GM19099 (cell line): ENCODE data around the gene KRTAP3-3.
"Not testable (repeated sequence)": the region's sequence is repeated elsewhere in the genome, so short reads cannot be mapped to it uniquely, and the experiment has no call there.

Experiments
- POLR2A ChIP-seq: IDR thresholded peaks from 3 replicates; pipeline ENCODE4 v1.6.1; 2011; ENCODE audit warnings: low read depth; ENCODE audit not compliant: insufficient read length; ENCODE audit errors: extremely low read depth

Gene KRTAP3-3

DNA sequence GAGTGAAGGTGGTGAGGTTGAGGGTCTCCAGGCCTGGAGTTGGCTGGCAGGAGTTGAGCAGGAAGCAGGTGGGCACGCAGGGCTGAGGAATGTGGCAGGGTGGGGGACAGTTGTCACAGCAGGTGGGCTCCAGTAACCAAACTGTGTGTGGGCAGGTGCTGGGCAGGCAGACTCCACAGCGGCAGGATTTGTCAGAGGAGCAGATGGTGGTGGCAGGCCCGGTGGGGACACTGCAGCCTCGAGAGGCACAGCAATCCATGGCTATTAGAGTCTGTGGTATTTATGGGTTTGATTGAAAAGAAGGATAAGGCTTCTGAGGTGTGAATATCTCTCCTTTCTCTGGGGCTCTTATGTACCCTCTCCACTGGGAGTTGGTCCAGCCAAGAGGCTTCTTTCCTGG is at the start of gene KRTAP3-3:
KRTAP3-3 (minus strand) TSS at position 326 of the 400 bp plus-strand sequence; CDS start at position 259, 67 bp downstream.
- TF ChIP-seq POLR2A, result no peak

DNA sequence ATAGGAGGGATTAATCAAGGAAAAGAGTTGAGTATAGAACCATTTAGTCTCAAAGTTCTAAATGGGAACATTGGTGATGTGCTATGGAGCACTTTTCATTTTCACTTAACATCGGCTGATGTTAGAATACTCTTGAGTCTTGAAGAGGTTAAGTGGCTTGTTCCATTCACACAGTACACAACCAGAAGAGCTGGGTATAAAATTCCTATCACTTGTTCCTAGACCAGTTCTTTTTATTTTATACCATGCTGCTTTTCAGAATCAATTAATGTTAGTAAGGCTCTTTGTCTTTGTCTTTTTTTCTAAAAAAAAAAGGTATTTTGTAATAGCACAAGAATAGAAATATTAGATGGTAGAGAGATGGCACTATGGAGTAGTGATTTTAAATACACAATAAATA is 49.0 kb upstream of the KRTAP3-3 start:
- TF ChIP-seq POLR2A, result no peak

DNA sequence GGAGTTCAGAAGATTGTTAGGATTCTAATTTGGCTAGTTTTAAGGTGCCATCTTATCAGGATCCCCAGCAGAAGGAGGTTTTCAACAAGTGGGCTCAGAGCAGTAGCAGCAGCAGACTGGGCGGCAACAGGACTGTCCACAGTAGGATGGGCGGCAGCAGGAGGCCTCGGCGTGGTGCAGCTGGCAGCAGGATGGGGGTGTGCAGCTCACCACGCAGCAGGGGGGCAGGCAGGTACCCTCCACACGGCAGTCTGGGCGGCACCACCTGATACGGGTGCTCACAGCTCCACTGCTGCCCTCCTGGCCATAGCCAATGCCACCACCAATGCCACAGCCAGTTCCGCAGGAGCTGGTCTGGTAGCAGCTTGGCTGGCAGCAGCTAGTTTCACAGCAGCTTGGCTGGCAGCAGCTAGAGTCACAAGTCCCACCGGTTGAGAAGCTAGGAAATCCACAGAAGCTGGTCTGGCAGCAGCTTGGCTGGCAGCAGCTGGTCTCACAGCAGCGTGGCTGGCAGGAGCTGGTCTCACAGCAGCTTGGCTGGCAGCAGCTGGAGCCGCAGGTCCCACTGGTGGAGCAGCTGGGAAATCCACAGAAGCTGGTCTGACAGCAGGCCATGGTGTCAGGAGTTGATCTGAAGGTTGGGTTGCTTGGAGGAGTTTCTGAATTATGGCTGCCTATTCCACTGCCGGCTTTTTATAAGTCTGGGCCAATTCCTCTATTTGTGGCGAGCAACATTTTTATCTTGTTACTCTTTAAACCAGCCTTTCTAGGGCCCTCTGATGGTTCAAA is 47.0 kb upstream of the KRTAP3-3 start, which contains the start of gene KRTAP1-1:
KRTAP1-1 (minus strand) TSS at position 668 of the 789 bp plus-strand sequence; CDS start at position 615, 53 bp downstream.
- not testable (repeated sequence) for TF ChIP-seq POLR2A

DNA sequence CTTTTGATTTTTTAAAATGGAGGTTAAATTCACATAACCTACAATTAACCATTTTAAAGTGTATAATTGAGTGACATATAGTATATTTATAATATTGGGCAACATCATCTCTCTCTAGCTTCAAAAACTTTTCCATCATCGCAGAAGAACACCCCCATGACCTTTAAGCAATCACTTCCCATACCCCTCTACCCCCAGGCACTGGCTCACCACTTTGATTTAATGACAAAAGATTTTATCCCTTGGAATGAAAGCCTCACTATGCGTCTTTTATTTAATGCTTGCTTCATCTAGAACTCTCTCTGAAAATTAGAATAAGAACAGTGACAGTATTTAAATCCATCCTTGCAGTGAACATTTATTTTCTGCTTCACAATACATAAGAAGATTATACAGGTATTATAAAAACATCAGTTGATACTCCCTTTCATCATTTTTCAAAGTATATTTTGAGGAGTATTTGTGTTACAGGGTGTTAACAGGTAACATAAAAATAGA is 43.9 kb upstream of the KRTAP3-3 start:
- no peak for TF ChIP-seq POLR2A

DNA sequence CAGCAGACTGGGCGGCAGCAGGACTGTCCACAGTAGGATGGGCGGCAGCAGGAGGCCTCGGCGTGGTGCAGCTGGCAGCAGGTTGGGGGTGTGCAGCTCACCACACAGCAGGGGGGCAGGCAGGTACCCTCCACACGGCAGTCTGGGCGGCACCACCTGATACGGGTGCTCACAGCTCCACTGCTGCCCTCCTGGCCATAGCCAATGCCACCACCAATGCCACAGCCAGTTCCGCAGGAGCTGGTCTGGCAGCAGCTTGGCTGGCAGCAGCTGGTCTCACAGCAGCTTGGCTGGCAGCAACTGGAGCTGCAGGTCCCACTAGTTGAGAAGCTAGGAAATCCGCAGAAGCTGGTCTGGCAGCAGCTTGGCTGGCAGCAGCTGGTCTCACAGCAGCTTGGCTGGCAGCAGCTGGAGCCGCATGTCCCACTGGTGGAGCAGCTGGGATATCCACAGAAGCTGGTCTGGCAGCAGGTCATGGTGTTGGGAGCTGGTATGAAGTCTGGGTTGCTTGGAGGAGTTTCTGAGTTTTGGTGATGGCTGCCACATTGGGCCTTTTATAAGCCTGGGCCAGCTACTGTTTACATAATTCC is 40.5 kb upstream of the KRTAP3-3 start, which contains the start of gene KRTAP1-3:
KRTAP1-3 (minus strand) TSS at position 529 of the 590 bp plus-strand sequence; CDS start at position 476, 53 bp downstream.
- TF ChIP-seq POLR2A, result not testable (repeated sequence)

DNA sequence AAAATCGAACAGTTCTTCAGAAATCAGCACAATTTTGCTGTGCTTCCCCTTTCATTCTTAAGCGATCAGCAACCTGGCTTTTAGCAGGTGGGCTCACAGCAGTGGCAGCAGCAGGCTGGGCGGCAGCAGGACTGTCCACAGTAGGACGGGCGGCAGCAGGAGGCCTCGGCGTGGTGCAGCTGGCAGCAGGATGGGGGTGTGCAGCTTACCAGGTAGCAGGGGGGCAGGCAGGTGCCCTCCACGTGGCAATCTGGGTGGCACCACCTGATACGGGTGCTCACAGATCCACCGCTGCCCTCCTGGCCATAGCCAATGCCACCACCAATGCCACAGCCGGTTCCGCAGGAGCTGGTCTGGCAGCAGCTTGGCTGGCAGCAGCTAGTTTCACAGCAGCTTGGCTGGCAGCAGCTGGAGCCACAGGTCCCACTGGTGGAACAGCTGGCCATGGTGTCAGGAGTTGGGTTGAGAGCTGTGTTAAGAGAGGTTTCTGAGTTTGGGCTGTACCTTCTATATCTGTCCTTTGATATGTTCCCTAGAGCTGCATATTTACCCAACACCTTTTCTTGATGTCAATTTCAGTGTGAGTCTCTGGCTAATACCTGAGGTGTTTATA is 35.8 kb upstream of the KRTAP3-3 start, which contains the start of gene KRTAP1-4:
KRTAP1-4 (minus strand) TSS at position 563 of the 613 bp plus-strand sequence; CDS start at position 446, 117 bp downstream.
- no peak for TF ChIP-seq POLR2A

DNA sequence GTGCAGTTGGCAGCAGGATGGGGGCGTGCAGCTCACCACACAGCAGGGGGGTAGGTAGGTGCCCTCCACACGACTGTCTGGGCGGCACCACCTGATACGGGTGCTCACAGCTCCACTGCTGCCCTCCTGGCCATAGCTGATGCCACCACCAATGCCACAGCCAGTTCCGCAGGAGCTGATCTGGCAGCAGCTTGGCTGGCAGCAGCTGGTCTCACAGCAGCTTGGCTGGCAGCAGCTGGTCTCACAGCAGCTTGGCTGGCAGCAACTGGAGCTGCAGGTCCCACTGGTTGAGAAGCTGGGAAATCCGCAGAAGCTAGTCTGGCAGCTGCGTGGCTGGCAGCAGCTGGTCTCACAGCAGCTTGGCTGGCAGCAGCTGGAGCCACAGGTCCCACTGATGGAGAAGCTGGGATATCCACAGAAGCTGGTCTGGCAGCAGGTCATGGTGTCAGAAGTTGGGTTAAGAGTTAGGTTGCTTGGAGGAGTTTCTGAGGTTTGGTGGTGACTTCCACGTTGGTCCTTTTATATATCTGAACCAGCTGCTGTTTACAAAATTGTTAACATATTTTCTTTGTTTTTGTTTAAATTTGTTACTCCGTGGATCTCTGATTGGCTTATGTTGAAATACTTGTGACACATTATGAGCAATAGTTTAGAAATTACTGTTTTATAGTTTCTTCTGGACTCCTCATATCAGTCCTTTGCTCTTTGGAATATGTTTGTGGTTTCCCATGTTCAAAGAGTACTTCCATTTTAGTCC is 32.9 kb upstream of the KRTAP3-3 start, which contains the start of gene KRTAP1-5:
KRTAP1-5 (minus strand) TSS at position 494 of the 757 bp plus-strand sequence; CDS start at position 441, 53 bp downstream.
- no peak for TF ChIP-seq POLR2A

DNA sequence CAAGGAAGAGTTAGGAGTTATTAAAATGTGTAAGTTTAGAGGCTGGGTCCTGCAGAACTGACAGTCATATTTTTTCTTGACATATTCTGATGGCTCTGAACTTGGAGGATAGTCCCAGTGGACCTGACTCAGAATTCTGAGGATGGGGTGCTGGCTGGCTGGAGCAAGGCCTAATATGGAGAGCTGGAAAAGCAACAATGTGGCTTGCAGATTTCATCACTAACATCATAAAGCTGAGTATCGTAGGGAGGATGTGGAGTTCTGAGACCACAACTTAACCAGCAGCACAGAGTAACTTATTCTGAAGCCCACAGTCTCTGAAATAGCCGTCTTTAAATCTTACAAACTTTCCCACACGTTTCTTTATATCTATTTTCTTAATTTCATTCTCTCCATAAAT is 30.7 kb upstream of the KRTAP3-3 start:
- no peak for TF ChIP-seq POLR2A

DNA sequence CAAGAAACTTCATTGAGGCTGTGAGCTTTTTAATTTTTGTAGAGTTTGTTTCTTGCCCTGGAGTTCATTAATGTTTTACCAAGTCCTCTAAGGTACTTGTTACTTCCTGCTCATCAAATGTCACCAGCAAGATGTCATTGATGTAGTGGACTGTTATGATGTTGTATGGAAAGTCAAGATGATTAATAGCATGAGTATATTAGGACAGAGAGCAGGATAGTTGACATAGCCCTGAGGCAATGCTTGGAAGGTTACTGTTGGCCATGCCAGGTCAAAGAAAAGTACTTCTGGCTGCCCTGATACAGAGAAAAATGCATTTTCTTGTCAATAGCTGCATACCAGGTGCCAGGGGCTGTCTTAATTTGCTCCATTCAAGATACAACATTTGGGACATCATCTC is 26.4 kb upstream of the KRTAP3-3 start:
- TF ChIP-seq POLR2A, result no peak

DNA sequence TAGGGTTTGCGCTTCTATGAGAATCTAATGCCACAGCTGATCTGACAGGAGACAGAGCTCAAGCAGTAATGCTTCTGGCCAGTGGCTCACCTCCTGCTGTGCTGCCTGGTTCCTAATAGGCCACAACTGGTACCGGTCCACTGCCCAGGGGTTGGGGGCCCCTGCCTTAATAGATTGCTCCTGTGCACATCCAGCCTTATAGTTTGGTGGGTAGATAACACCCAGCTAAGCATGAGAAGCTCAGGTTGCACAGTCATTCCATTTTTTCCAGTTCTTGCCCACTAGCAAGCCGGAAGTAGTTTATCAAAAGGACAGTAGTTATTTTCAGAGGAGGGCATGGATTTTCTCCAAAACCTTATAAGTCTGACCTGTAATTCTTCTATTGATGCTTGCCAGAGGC is 25.5 kb upstream of the KRTAP3-3 start:
- TF ChIP-seq POLR2A, result no peak

DNA sequence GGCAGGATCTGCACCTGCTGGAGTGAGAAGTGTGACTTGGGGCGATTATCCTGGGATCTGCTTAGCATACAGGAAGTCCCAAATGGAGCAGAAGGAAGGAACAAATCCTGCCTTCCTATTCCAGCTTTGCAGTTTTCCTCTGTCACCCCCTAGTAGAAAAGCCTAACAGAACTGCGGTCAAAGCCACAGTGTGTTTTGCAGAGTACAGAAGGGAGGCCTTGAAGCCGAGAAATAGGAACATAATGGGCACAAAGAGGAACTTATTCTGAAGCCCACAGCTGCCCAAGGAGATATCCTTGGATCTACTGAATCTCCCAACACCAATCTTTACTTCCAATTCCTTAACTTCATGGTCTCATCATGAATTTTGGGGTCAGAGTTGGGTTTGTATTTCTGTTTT is 24.6 kb upstream of the KRTAP3-3 start:
- TF ChIP-seq POLR2A, result no peak

DNA sequence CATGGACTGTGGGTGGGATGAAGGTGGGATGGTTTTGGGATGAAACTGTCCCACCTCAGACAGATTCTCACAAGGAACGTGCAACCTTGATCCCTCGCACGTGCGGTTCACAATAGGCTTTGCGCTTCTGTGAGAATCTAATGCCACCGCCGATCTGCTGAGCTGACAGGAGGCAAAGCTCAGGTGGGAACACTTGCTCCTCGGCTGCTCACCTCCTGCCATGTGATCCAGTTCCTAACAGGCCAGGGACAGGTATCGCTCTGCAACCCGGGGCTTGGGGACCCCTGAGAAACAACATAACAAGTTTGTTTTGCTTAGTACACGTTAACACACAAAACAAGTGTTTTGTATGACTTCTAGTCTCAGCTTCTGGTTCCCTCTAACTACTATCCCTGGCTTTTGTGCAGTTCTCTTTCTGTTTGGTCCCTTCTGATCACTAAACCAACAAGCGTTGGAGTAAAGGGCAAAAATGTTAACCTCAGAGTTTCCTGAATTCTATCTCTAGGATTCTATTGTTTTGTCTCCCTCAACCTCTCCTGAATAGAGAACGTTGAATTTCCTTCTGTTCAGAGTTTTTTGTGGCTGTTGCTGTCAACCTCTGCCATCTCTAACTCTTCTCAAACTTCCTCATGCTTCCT is 22.7 kb upstream of the KRTAP3-3 start:
- TF ChIP-seq POLR2A, result no peak

DNA sequence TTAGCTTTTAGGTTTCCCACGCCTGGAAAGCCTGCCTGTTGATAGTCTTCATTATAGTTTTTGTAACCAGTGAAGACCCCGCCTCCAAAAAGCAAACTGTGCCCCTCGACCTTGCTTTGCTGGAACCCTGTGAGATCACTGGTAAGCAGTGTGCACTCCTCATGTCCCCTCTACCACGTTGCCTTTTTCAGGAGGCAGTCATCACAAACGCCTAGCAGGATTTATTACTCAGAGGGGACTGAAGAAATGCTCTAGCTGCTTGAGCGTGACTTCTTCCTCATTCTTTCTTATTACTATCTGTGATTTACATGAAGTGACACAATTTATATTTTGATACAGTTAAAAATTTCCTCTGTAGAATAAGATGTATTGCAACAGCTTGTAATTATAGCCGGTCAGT is 21.5 kb upstream of the KRTAP3-3 start:
- no peak for TF ChIP-seq POLR2A

DNA sequence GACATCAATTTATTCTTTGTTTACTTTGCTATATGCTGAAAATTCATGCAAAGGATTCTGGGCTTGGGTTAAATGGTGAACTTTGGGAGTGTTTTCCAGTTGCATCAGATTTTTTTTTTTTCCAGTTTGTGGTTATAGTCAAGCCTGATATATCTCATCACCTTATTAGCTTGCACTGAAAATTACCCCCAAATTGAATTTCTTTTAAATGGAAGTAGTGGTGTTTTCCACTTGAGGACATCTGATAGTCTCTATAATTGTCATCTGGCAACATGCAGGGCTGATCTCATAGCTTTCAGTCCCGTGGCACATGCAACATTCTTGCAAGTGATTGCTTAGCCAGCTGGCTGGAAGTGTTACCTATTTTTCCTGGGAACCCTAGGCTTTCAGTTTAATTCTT is 19.6 kb upstream of the KRTAP3-3 start:
- TF ChIP-seq POLR2A, result no peak

DNA sequence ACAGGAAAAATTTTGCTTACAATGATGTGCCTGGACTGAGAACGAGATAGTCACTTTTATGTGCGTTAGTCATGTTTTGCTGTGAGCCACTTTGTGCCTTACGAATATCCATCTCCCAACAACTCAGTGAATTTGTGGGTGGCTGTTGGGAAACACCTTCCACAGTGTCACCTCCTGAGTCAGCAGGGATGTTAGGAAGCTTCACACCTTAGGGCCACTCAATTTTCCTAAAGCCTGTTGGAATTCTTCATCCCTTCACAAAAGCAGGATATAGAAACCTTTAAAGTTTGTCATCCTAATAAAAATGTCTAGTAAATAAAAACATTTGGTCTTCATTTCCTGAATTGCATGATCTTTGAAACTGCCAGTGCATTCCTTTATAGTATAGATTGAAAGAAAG is 19.2 kb upstream of the KRTAP3-3 start:
- TF ChIP-seq POLR2A, result no peak
